ENCODE measurements around the gene MDN1. TPM values are rescaled to one million over a fixed set of nuclear protein-coding genes. Genes with fewer than 3 reads are reported as not detected.

Gene MDN1
- total RNA-seq, 1 experiment from 2014 or later = 53.6 TPM

- ATAC-seq (no peak), DNase-seq (ENCODE audit: low read depth, low spot score) (no peak)
- CTCF ChIA-PET = no interaction called here
- no peaks in the 10 kb centered on the region for H4K20me1 ChIP-seq (ENCODE audit: insufficient read depth)
- no peaks in the 10 kb centered on the region for H3K79me2 ChIP-seq (ENCODE audit: insufficient read depth, low read length)
- H3K4me3 ChIP-seq (replicated peaks in 1 of 2; ENCODE audit: low read depth in 1 of 2, low read length in 2 of 2) = no peak overlapping the region
- H3K9me3 ChIP-seq (ENCODE audit: control insufficient read depth in 1 of 2, insufficient read depth in 1 of 2, low read depth in 1 of 2, low read length in 2 of 2) = no peaks in the 10 kb centered on the region
- POLR2A ChIA-PET = no interaction called here
- H3K4me1 ChIP-seq (ENCODE audit: control insufficient read depth in 1 of 2, insufficient read depth in 2 of 2, low read length in 2 of 2) = no peaks in the 10 kb centered on the region
- no peak overlapping the region for H3K4me2 ChIP-seq (ENCODE audit: low read length)
- no peaks in the 10 kb centered on the region for H3K9me2 ChIP-seq (ENCODE audit: insufficient read depth)
- intact Hi-C loops (cut with micrococcal nuclease) = no loop called here
- no peak overlapping the region for H3K9ac ChIP-seq (ENCODE audit: low read length)
- no peak overlapping the region for H3K27ac ChIP-seq (ENCODE audit: low read depth, low read length)
- no peak overlapping the region for H2AFZ ChIP-seq (ENCODE audit: low read depth, low read length, poor library complexity, severe bottlenecking)
- peaks cover 51 to 62% of the 10 kb centered on the region in 2 experiments for H3K36me3 ChIP-seq (ENCODE audit: control insufficient read depth in 1 of 2, insufficient read depth in 2 of 2, low read length in 2 of 2)
- TF ChIP-seq CEBPB (IDR thresholded peaks at IDR 0.05; ENCODE audit: low read depth) = no peak
- no peak for TF ChIP-seq YY1 (IDR thresholded peaks at IDR 0.05; ENCODE audit: extremely low read depth, insufficient replicate concordance, low read depth, low read length)
- no peak for TF ChIP-seq ZBTB33 (IDR thresholded peaks at IDR 0.05; ENCODE audit: extremely low read depth, insufficient replicate concordance, low read length)
- TF ChIP-seq POLR2AphosphoS5 (IDR thresholded peaks at IDR 0.05; ENCODE audit: low read depth, low read length) = no peak
- TF ChIP-seq CBX3 (IDR thresholded peaks at IDR 0.05; ENCODE audit: low read depth) = no peak
- no peak for TF ChIP-seq FOSL1 (IDR thresholded peaks at IDR 0.05; ENCODE audit: low read depth)
- TF ChIP-seq ZNF274 (IDR thresholded peaks at IDR 0.05; ENCODE audit: low read depth, low read length) = no peak
- BruUV-seq (replicated peaks) = no TSS peak
- RAD21 ChIA-PET (ENCODE audit: low non-redundant PET in 1 of 2, low total read pairs in 2 of 2, uncharacterized antibody in 2 of 2, unreplicated experiment in 2 of 2) = no interaction called here
- H3K27me3 ChIP-seq (ENCODE audit: insufficient read depth, low read length) = no peaks in the 10 kb centered on the region
Observed at GRCh38 chr6:89660981-89661380, 158.6 kb downstream of the MDN1 start.
